Gastrocnemius medialis (tissue), 4 donors: ENCODE results near the gene APC2.

Experiments
- CTCF ChIP-seq, 5 experiments: fragments of 450-650 bp in 3 of 5; fragments of 200-600 bp in 2 of 5; sonication (generic) in 2 of 5; IDR thresholded peaks in 4 of 5; conservative IDR thresholded peaks in 1 of 5; 1 replicate in 4 of 5; 2 replicates in 1 of 5; pipeline ENCODE4 v1.5.1; 2016 to 2019; ENCODE audit warnings: antibody characterized with exemption in 5 of 5, mild to moderate bottlenecking in 3 of 5, moderate library complexity in 3 of 5
- POLR2A ChIP-seq, 2 donors: fragments of 450-650 bp; IDR thresholded peaks; one replicate each; pipeline ENCODE4 v1.6.1; 2017; ENCODE audit warnings: antibody characterized with exemption in 2 of 2, mild to moderate bottlenecking in 2 of 2, moderate library complexity in 2 of 2

GRCh38 chr19:1481893-1482360 is 32.0 kb downstream of the APC2 start:
- TF ChIP-seq CTCF (IDR thresholded peaks at IDR 0.05 in 4 of 5, conservative IDR thresholded peaks at IDR 0.05 in 1 of 5), result no peak
- no peak for TF ChIP-seq POLR2A (IDR thresholded peaks at IDR 0.05)
